ENCODE results near the gene TXNL1. TPM values are rescaled to one million over a fixed set of nuclear protein-coding genes. Genes with fewer than 3 reads are reported as not detected.

Gene TXNL1
- total RNA-seq, 4 donors from 2014 or later: 100 to 125 (median 116) TPM

DNA sequence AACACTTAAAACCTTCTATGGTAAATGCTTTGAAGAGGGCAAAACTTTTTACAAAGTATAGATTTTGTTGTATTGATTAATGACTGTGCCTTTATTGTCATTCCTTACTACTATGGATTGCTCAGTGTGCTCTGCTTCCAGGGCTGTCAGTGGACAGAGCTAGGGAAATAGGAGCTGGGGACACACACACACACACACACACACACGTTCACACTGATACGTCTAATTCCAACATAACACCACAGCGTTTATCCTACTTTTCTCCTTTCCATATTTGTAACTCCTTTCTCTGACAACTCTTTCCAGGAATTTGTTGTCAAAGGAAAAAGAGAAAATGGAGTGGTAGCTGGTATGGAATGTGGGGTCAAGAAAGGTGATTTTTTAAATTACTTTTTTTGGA lies 34.6 kb upstream of the TXNL1 start:
- DNase-seq (no peak), ATAC-seq (no peak)
- Histone ChIP-seq H3K27ac (peak overlapping the region in 2 of 4 donors; percentile 7 to 16), H3K9me3 (no peaks in the 10 kb centered on the region), H3K27me3 (no peaks in the 10 kb centered on the region), H3K36me3 (no peaks in the 10 kb centered on the region), H3K4me3 (no peak overlapping the region), H3K4me1 (peaks cover 4 to 6% of the 10 kb centered on the region in 2 donors)
- intact Hi-C loops (cut with DNase I; ENCODE audit: low total_unique reads): no loop called here
- in situ Hi-C loops (cut with MboI; ENCODE audit: low sequenced_read_pairs in 4 of 4): no loop called here
- TF ChIP-seq, protein P1, sequence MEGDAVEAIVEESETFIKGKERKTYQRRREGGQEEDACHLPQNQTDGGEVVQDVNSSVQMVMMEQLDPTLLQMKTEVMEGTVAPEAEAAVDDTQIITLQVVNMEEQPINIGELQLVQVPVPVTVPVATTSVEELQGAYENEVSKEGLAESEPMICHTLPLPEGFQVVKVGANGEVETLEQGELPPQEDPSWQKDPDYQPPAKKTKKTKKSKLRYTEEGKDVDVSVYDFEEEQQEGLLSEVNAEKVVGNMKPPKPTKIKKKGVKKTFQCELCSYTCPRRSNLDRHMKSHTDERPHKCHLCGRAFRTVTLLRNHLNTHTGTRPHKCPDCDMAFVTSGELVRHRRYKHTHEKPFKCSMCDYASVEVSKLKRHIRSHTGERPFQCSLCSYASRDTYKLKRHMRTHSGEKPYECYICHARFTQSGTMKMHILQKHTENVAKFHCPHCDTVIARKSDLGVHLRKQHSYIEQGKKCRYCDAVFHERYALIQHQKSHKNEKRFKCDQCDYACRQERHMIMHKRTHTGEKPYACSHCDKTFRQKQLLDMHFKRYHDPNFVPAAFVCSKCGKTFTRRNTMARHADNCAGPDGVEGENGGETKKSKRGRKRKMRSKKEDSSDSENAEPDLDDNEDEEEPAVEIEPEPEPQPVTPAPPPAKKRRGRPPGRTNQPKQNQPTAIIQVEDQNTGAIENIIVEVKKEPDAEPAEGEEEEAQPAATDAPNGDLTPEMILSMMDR (IDR thresholded peaks at IDR 0.05 in 4 of 5, conservative IDR thresholded peaks at IDR 0.05 in 1 of 5): no peak
- TF ChIP-seq POLR2A (IDR thresholded peaks at IDR 0.05): no peak

DNA sequence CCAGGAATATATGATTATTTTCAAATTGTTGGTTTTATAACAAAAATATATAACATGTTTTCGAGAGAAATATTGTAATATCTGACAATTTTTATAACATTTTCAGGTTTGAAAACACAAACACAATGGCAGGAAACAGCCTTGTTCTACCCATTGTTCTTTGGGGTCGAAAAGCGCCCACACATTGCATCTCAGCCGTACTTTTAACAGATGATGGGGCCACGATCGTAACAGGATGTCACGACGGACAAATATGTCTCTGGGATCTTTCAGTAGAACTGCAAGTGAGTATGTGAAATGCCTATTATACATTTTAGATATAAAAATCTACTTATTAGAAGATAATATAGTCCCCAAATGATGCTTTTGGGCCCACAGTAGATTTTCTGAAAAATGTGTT lies 34.0 kb upstream of the TXNL1 start:
- no peak for TF ChIP-seq POLR2A (IDR thresholded peaks at IDR 0.05)
- TF ChIP-seq, protein P1 (IDR thresholded peaks at IDR 0.05 in 4 of 5, conservative IDR thresholded peaks at IDR 0.05 in 1 of 5): no peak
- ATAC-seq (no peak), DNase-seq (no peak)
- H3K9me3 ChIP-seq: no peaks in the 10 kb centered on the region
- no peaks in the 10 kb centered on the region for H3K36me3 ChIP-seq
- H3K4me3 ChIP-seq: no peak overlapping the region
- H3K27ac ChIP-seq: peak overlapping the region in 2 of 4 donors; percentile 7 to 16
- intact Hi-C loops (cut with DNase I; ENCODE audit: low total_unique reads): no loop called here
- in situ Hi-C loops (cut with MboI; ENCODE audit: low sequenced_read_pairs in 4 of 4): no loop called here
- no peaks in the 10 kb centered on the region for H3K27me3 ChIP-seq
- peaks cover 4 to 6% of the 10 kb centered on the region in 2 donors for H3K4me1 ChIP-seq

DNA sequence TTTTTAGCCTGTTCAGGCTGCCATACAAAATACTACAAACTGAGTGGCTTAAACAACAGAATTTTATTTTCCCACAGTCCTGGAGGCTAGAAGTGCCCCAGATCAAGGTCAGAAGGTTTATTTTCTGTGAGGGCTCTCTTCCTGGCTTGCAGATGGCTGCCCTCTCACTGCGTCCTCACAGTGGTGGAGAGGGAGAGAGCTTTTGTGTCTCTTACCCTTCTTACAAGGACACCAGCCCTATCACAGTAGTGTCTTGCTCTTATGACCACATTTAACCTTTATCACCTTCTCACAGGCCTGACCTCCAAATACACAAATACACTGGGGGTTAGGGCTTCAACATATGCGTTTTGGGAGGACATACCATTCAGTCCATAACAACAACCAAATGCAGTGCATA lies 24.5 kb upstream of the TXNL1 start:
- H3K4me1 ChIP-seq: peaks cover 8 to 27% of the 10 kb centered on the region in 2 donors
- no peak overlapping the region for H3K27ac ChIP-seq
- H3K4me3 ChIP-seq: no peak overlapping the region
- intact Hi-C loops (cut with DNase I; ENCODE audit: low total_unique reads) (no loop called here), in situ Hi-C loops (cut with MboI; ENCODE audit: low sequenced_read_pairs in 4 of 4) (no loop called here)
- no peak for ATAC-seq
- DNase-seq: no peak
- TF ChIP-seq, protein P1 (IDR thresholded peaks at IDR 0.05 in 4 of 5, conservative IDR thresholded peaks at IDR 0.05 in 1 of 5): no peak
- no peak for TF ChIP-seq POLR2A (IDR thresholded peaks at IDR 0.05)
- no peaks in the 10 kb centered on the region for H3K36me3 ChIP-seq
- no peaks in the 10 kb centered on the region for H3K27me3 ChIP-seq
- no peaks in the 10 kb centered on the region for H3K9me3 ChIP-seq

GRCh38 chr18:56662502-56662901 lies 24.1 kb upstream of the TXNL1 start:
- no peak overlapping the region for H3K27ac ChIP-seq
- H3K9me3 ChIP-seq: no peaks in the 10 kb centered on the region
- DNase-seq (no peak), ATAC-seq (no peak)
- in situ Hi-C loops (cut with MboI; ENCODE audit: low sequenced_read_pairs in 4 of 4): no loop called here
- H3K4me1 ChIP-seq: peaks cover 8 to 27% of the 10 kb centered on the region in 2 donors
- TF ChIP-seq, protein P1 (IDR thresholded peaks at IDR 0.05 in 4 of 5, conservative IDR thresholded peaks at IDR 0.05 in 1 of 5): no peak
- no peak overlapping the region for H3K4me3 ChIP-seq
- intact Hi-C loops (cut with DNase I; ENCODE audit: low total_unique reads): no loop called here
- no peaks in the 10 kb centered on the region for H3K36me3 ChIP-seq
- no peaks in the 10 kb centered on the region for H3K27me3 ChIP-seq

GRCh38 chr18:56662063-56662408 lies 23.6 kb upstream of the TXNL1 start:
- TF ChIP-seq, protein P1 (IDR thresholded peaks at IDR 0.05 in 4 of 5, conservative IDR thresholded peaks at IDR 0.05 in 1 of 5): no peak
- no peak for TF ChIP-seq POLR2A (IDR thresholded peaks at IDR 0.05)
- intact Hi-C loops (cut with DNase I; ENCODE audit: low total_unique reads): no loop called here
- ATAC-seq (no peak), DNase-seq (no peak)
- Histone ChIP-seq H3K4me3 (no peak overlapping the region), H3K36me3 (no peaks in the 10 kb centered on the region), H3K27ac (no peak overlapping the region), H3K9me3 (no peaks in the 10 kb centered on the region), H3K27me3 (no peaks in the 10 kb centered on the region), H3K4me1 (peaks cover 8 to 27% of the 10 kb centered on the region in 2 donors)
- in situ Hi-C loops (cut with MboI; ENCODE audit: low sequenced_read_pairs in 4 of 4): no loop called here

Measured in gastrocnemius medialis (tissue), 4 donors.